Activated naive CD4-positive, alpha-beta T cell treated with anti-CD3 and anti-CD28 coated beads, Interleukin-2, amount 50 U/mL, for 72 hours (primary cell): ENCODE measurements around the gene CD248. TPM values are rescaled to one million over a fixed set of nuclear protein-coding genes. Genes with fewer than 3 reads are reported as not detected.
"Not testable (repeated sequence)": the region's sequence is repeated elsewhere in the genome, so short reads cannot be mapped to it uniquely, and the experiment has no call there.

ENCODE experiments used
- ATAC-seq, 2 donors: fragments of 150-1000 bp; cut with Tn5 transposase; 2 replicates each; pipeline ENCODE4 v1.10.0; 2021; ENCODE audit warnings: mild to moderate bottlenecking in 2 of 2, moderate library complexity in 2 of 2
- DNase-seq, 2 donors: peaks; one replicate each; pipeline ENCODE4 v3.0.0; 2021 to 2022; ENCODE audit warnings: low spot score in 2 of 2
- H3K27ac Mint-ChIP-seq, 2 donors: one replicate each; pipeline ENCODE4 v1.8.0; 2022; ENCODE audit warnings: mild to moderate bottlenecking in 2 of 2, mixed read lengths in 2 of 2
- H3K36me3 Mint-ChIP-seq, 2 donors: one replicate each; pipeline ENCODE4 v1.8.0; 2022; ENCODE audit warnings: mixed read lengths in 2 of 2
- H3K9me3 Mint-ChIP-seq, 2 donors: one replicate each; pipeline ENCODE4 v1.8.0; 2022; ENCODE audit warnings: mixed read lengths in 2 of 2
- total RNA-seq, 2 donors: library from RNA; stranded (reverse); gene quantifications; one replicate each; pipeline ENCODE4 v1.2.3, GENCODE V29; 2022

Gene CD248
- total RNA-seq, 2 donors from 2014 or later: 0.31 to 0.36 TPM

- peaks cover 0 to 19% of the 10 kb centered on the region in 2 donors for H3K36me3 Mint-ChIP-seq
- DNase-seq (no peak), ATAC-seq (no peak)
- H3K9me3 Mint-ChIP-seq: peaks cover 0 to 10% of the 10 kb centered on the region in 2 donors
- H3K27ac Mint-ChIP-seq: no peak overlapping the region
Measured at GRCh38 chr11:66321606-66322005, 4.8 kb upstream of the CD248 start.

GRCh38 chr11:66320748-66321147 is 3.9 kb upstream of the CD248 start:
- not testable (repeated sequence) for H3K27ac Mint-ChIP-seq, DNase-seq, ATAC-seq
- peaks cover 0 to 10% of the 10 kb centered on the region in 2 donors for H3K9me3 Mint-ChIP-seq
- peaks cover 0 to 19% of the 10 kb centered on the region in 2 donors for H3K36me3 Mint-ChIP-seq

- not testable (repeated sequence) for H3K27ac Mint-ChIP-seq, ATAC-seq, DNase-seq
- Mint-ChIP-seq H3K9me3 (peaks cover 0 to 10% of the 10 kb centered on the region in 2 donors), H3K36me3 (peaks cover 0 to 19% of the 10 kb centered on the region in 2 donors)
Measured at GRCh38 chr11:66320289-66320688, 3.4 kb upstream of the CD248 start.

- no peak overlapping the region for H3K27ac Mint-ChIP-seq
- peaks cover 0 to 19% of the 10 kb centered on the region in 2 donors for H3K36me3 Mint-ChIP-seq
- peaks cover 0 to 10% of the 10 kb centered on the region in 2 donors for H3K9me3 Mint-ChIP-seq
- no peak for ATAC-seq
- no peak for DNase-seq
Measured at GRCh38 chr11:66318600-66318970, 1.7 kb upstream of the CD248 start.

GRCh38 chr11:66317723-66318599 is 1.1 kb upstream of the CD248 start:
- ATAC-seq (peak; percentile 59 to 72), DNase-seq (no peak)
- Mint-ChIP-seq H3K9me3 (peaks cover 0 to 10% of the 10 kb centered on the region in 2 donors), H3K36me3 (peaks cover 0 to 19% of the 10 kb centered on the region in 2 donors), H3K27ac (peak overlapping the region; percentile 29 to 44)

GRCh38 chr11:66317322-66317722 is 478 bp upstream of the CD248 start:
- Mint-ChIP-seq H3K27ac (peak overlapping the region; percentile 29 to 44), H3K9me3 (peaks cover 0 to 10% of the 10 kb centered on the region in 2 donors), H3K36me3 (peaks cover 0 to 19% of the 10 kb centered on the region in 2 donors)
- ATAC-seq (peak in 1 of 2 donors; percentile 10), DNase-seq (no peak)

- DNase-seq (no peak), ATAC-seq (no peak)
- Mint-ChIP-seq H3K36me3 (peaks cover 0 to 19% of the 10 kb centered on the region in 2 donors), H3K9me3 (peaks cover 0 to 10% of the 10 kb centered on the region in 2 donors), H3K27ac (no peak overlapping the region)
Measured at GRCh38 chr11:66315921-66316811, 678 bp downstream of the CD248 start.

GRCh38 chr11:66315498-66315885 is 1.4 kb downstream of the CD248 start:
- H3K36me3 Mint-ChIP-seq: peaks cover 0 to 19% of the 10 kb centered on the region in 2 donors
- ATAC-seq (no peak), DNase-seq (no peak)
- peaks cover 0 to 10% of the 10 kb centered on the region in 2 donors for H3K9me3 Mint-ChIP-seq
- peak overlapping the region in 1 of 2 donors; percentile 6 for H3K27ac Mint-ChIP-seq

GRCh38 chr11:66314561-66315497 is 2.0 kb downstream of the CD248 start:
- Mint-ChIP-seq H3K9me3 (peaks cover 0 to 10% of the 10 kb centered on the region in 2 donors), H3K27ac (peak overlapping the region in 1 of 2 donors; percentile 6), H3K36me3 (peaks cover 0 to 14% of the 10 kb centered on the region in 2 donors)
- ATAC-seq: no peak
- no peak for DNase-seq

- Mint-ChIP-seq H3K27ac (no peak overlapping the region), H3K36me3 (peaks cover 0 to 7% of the 10 kb centered on the region in 2 donors), H3K9me3 (peaks cover 0 to 6% of the 10 kb centered on the region in 2 donors)
- ATAC-seq (no peak), DNase-seq (no peak)
Measured at GRCh38 chr11:66314186-66314501, 2.7 kb downstream of the CD248 start.

- Mint-ChIP-seq H3K36me3 (peaks cover 0 to under 1% of the 10 kb centered on the region in 2 donors), H3K27ac (peak overlapping the region in 1 of 2 donors; percentile 77), H3K9me3 (peaks cover 0 to under 1% of the 10 kb centered on the region in 2 donors)
- ATAC-seq (no peak), DNase-seq (no peak)
Measured at GRCh38 chr11:66313321-66314185, 3.3 kb downstream of the CD248 start.

GRCh38 chr11:66312549-66313320 is 4.1 kb downstream of the CD248 start:
- Mint-ChIP-seq H3K36me3 (no peaks in the 10 kb centered on the region), H3K9me3 (no peaks in the 10 kb centered on the region), H3K27ac (peak overlapping the region; percentile 77 to 96)
- DNase-seq (peak; percentile 92 to 93), ATAC-seq (peak; percentile 75 to 76)

GRCh38 chr11:66311965-66312548 is 4.8 kb downstream of the CD248 start:
- H3K27ac Mint-ChIP-seq: peak overlapping the region; percentile 77 to 96
- DNase-seq (peak; percentile 93 to 99), ATAC-seq (peak; percentile 78 to 82)
- H3K9me3 Mint-ChIP-seq: no peaks in the 10 kb centered on the region
- H3K36me3 Mint-ChIP-seq: no peaks in the 10 kb centered on the region

- ATAC-seq: no peak
- no peak for DNase-seq
- H3K36me3 Mint-ChIP-seq: no peaks in the 10 kb centered on the region
- peak overlapping the region; percentile 77 to 89 for H3K27ac Mint-ChIP-seq
- no peaks in the 10 kb centered on the region for H3K9me3 Mint-ChIP-seq
Measured at GRCh38 chr11:66311470-66311964, 5.3 kb downstream of the CD248 start.
